GM23248 (cell line): ENCODE measurements around the gene MBLAC1. TPM values are rescaled to one million over a fixed set of nuclear protein-coding genes. Genes with fewer than 3 reads are reported as not detected.
A peak's percentile ranks its signal among the peaks of the same experiment; 100 is the strongest.
"Not testable (repeated sequence)": the region's sequence is repeated elsewhere in the genome, so short reads cannot be mapped to it uniquely, and the experiment has no call there.

Source experiments
- DNase-seq: peaks from one replicate; pipeline ENCODE4 v3.0.0-alpha.2; 2015
- H2AFZ ChIP-seq: fragments of 200-600 bp; sonication (generic); 2 replicates; pipeline ENCODE4 v1.6.1; 2016; ENCODE audit warnings: antibody characterized with exemption
- H3F3A ChIP-seq: fragments of 200-600 bp; sonication (generic); 2 replicates; pipeline ENCODE4 v1.6.1; 2016; ENCODE audit warnings: mild to moderate bottlenecking, antibody characterized with exemption, mixed run types; ENCODE audit not compliant: insufficient read depth
- H3K27ac ChIP-seq: fragments of 200-600 bp; sonication (generic); 2 replicates; pipeline ENCODE4 v1.5.1; 2016; ENCODE audit warnings: mild to moderate bottlenecking
- H3K27me3 ChIP-seq: fragments of 200-600 bp; sonication (generic); replicated peaks from 2 replicates; pipeline ENCODE4 v1.6.1; 2016; ENCODE audit warnings: mild to moderate bottlenecking; ENCODE audit not compliant: insufficient read depth
- H3K36me3 ChIP-seq: fragments of 200-600 bp; sonication (generic); 2 replicates; pipeline ENCODE4 v1.6.1; 2016; ENCODE audit warnings: low read depth, mild to moderate bottlenecking
- H3K4me1 ChIP-seq: fragments of 200-600 bp; sonication (generic); 2 replicates; pipeline ENCODE4 v1.6.1; 2016; ENCODE audit warnings: mild to moderate bottlenecking; ENCODE audit not compliant: insufficient read depth
- H3K4me2 ChIP-seq: fragments of 200-600 bp; sonication (generic); one replicate; pipeline ENCODE4 v1.6.1; 2016; ENCODE audit warnings: mild to moderate bottlenecking; ENCODE audit not compliant: unreplicated experiment
- H3K4me3 ChIP-seq: fragments of 200-600 bp; sonication (generic); 2 replicates; pipeline ENCODE4 v1.5.1; 2016; ENCODE audit warnings: mild to moderate bottlenecking
- H3K79me2 ChIP-seq: fragments of 200-600 bp; sonication (generic); 2 replicates; pipeline ENCODE4 v1.6.1; 2016; ENCODE audit warnings: mild to moderate bottlenecking; ENCODE audit not compliant: insufficient read depth
- H3K9ac ChIP-seq: fragments of 200-600 bp; sonication (generic); 2 replicates; pipeline ENCODE4 v1.6.1; 2016; ENCODE audit warnings: mild to moderate bottlenecking
- H3K9me2 ChIP-seq: fragments of 200-600 bp; sonication (generic); 2 replicates; pipeline ENCODE4 v1.6.1; 2016; ENCODE audit warnings: mixed run types, mild to moderate bottlenecking, moderate library complexity; ENCODE audit not compliant: insufficient read depth
- H3K9me3 ChIP-seq: fragments of 200-600 bp; sonication (generic); one replicate; pipeline ENCODE4 v1.6.1; 2017; ENCODE audit warnings: low read depth
- H4K20me1 ChIP-seq: fragments of 200-600 bp; sonication (generic); 2 replicates; pipeline ENCODE4 v1.6.0; 2016; ENCODE audit not compliant: insufficient read depth
- EZH2 ChIP-seq: fragments of 200-600 bp; sonication (generic); IDR thresholded peaks from 2 replicates; pipeline ENCODE4 v1.6.1; 2018; ENCODE audit warnings: antibody characterized with exemption, mild to moderate bottlenecking; ENCODE audit not compliant: insufficient read depth, poor library complexity, severe bottlenecking
- EZH2phosphoT487 ChIP-seq: fragments of 200-600 bp; sonication (generic); IDR thresholded peaks from 2 replicates; pipeline ENCODE4 v1.6.1; 2018; ENCODE audit warnings: antibody characterized with exemption, moderate library complexity, mild to moderate bottlenecking, low read depth; ENCODE audit not compliant: insufficient read depth
- WGBS, 2 experiments: methylation state at CpG; one replicate each; pipeline ENCODE4 v1.1.6; 2015 to 2017; ENCODE audit warnings: low lambda C conversion rate in 2 of 2, low coverage in 1 of 2; ENCODE audit errors: missing lambda C conversion rate in 2 of 2; 5-methylcytosine and 5-hydroxymethylcytosine counted together
- in situ Hi-C: fragments of 300-500 bp; cut with MboI; formaldehyde crosslinking; loops from 2 replicates; pipeline ENCODE4 v1.15.0; 2020
- polyA plus RNA-seq: library from polyadenylated mRNA; unstranded; fragments of >200 nt; fragmentation: Nextera tagmentation; extraction: Ambion mirVana; gene quantifications from 2 replicates; pipeline ENCODE4 v1.2.1, GENCODE V29; 2016
- total RNA-seq: library from RNA; depleted of rRNA; stranded (reverse); fragments of >200 nt; shearing (Covaris generic); gene quantifications from 2 replicates; pipeline ENCODE4 v1.2.3, GENCODE V29; 2014

Gene MBLAC1
- total and polyA plus RNA-seq, 2 experiments from 2014 or later: 0.43 to 1.3 TPM

DNA sequence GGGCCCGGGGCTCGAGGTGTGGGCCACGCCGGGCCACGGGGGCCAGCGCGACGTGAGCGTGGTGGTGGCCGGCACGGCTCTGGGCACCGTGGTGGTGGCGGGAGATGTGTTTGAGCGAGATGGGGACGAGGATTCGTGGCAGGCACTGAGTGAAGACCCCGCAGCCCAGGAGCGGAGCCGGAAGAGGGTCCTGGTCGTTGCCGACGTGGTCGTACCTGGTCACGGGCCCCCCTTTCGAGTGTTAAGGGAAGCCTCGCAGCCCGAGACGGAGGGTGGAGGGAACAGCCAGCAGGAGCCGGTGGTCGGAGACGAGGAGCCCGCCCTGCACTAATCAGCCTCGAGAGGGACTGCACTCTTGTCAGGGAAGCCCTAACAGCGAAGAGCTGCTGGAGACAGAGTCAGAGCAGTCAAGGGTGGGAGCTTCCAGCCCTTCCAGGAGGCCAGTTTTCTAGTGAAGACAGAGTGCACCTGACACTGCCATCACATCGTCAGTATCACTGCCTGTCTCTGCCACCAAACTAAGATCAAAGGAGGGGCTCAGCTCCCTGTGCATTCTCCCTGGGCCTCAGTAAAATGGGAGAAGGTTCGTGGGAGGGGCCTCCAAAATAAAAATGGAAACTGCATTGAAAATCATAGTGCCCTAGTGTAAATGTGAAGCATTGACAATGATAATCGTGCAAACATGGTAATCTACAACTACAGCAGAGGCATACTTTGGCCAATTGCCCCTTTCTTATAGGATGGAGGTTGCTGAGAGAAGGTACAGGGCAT, 1.3 kb downstream of the MBLAC1 start:
- H3K9ac ChIP-seq: peak overlapping the region; percentile 94
- peak overlapping the region; percentile 99 for H3K4me2 ChIP-seq
- peak overlapping the region; percentile 95 for H2AFZ ChIP-seq
- TF ChIP-seq EZH2phosphoT487: no peak
- TF ChIP-seq EZH2: no peak
- peaks cover 4% of the 10 kb centered on the region; the same call in 1 of the 2 replicates for H3F3A ChIP-seq
- WGBS, 2 experiments: 6 to 7% methylated on average over 37 of the region's 37 CpGs
- H3K36me3 ChIP-seq: no peaks in the 10 kb centered on the region
- peak overlapping the region; percentile 99 for H3K4me3 ChIP-seq
- DNase-seq: peak; percentile 43
- in situ Hi-C loops: no loop called here
- no peaks in the 10 kb centered on the region for H3K27me3 ChIP-seq
- no peak overlapping the region for H3K27ac ChIP-seq
- H3K4me1 ChIP-seq: peaks cover 3% of the 10 kb centered on the region; the same call in 1 of the 2 replicates
- peaks cover 5% of the 10 kb centered on the region; the same call in 1 of the 2 replicates for H3K79me2 ChIP-seq
- no peaks in the 10 kb centered on the region for H4K20me1 ChIP-seq
- H3K9me3 ChIP-seq: no peaks in the 10 kb centered on the region
- no peaks in the 10 kb centered on the region for H3K9me2 ChIP-seq

DNA sequence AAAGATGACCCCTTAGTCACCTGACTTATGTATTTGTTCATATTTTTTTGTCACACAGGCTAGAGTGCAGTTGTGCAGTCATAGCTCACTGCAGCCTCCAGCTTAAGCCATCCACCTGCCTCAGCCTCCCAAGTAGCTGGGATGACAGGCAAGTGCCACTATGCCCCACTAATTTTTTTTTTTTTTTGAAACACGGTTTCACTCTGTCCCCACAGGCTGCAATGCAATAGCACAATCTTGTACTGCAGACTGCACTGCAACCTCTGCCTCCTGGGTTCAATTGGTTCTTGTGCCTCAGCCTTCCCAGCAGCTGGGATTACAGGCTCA, 1.8 kb downstream of the MBLAC1 start:
- H3K36me3 ChIP-seq: no peaks in the 10 kb centered on the region
- H3K4me1 ChIP-seq: peaks cover 3% of the 10 kb centered on the region; the same call in 1 of the 2 replicates
- no peak overlapping the region for H3K4me2 ChIP-seq
- no peaks in the 10 kb centered on the region for H3K9me3 ChIP-seq
- no peak overlapping the region for H3K9ac ChIP-seq
- in situ Hi-C loops: no loop called here
- H3K27ac ChIP-seq: no peak overlapping the region
- H3F3A ChIP-seq: peaks cover 4% of the 10 kb centered on the region; the same call in 1 of the 2 replicates
- H2AFZ ChIP-seq: no peak overlapping the region
- H3K9me2 ChIP-seq: no peaks in the 10 kb centered on the region
- DNase-seq: no peak
- H3K79me2 ChIP-seq: peaks cover 5% of the 10 kb centered on the region; the same call in 1 of the 2 replicates
- no peaks in the 10 kb centered on the region for H3K27me3 ChIP-seq
- TF ChIP-seq EZH2phosphoT487 (no peak), EZH2 (no peak)
- no peak overlapping the region for H3K4me3 ChIP-seq
- 38 to 62% methylated on average over 1 of the region's 1 CpG for whole genome bisulfite sequencing, 2 experiments
- no peaks in the 10 kb centered on the region for H4K20me1 ChIP-seq

- H3K27me3 ChIP-seq, DNase-seq, H3K9me3 ChIP-seq, H3K4me1 ChIP-seq, H3K9ac ChIP-seq, H4K20me1 ChIP-seq, H3K36me3 ChIP-seq, H3K4me3 ChIP-seq, H2AFZ ChIP-seq, H3K4me2 ChIP-seq, H3F3A ChIP-seq, in situ Hi-C loops, H3K27ac ChIP-seq, H3K79me2 ChIP-seq, H3K9me2 ChIP-seq: not testable (repeated sequence)
- 90 to 100% methylated on average over 1 of the region's 1 CpG for WGBS, 2 experiments
These were observed 3.4 kb downstream of the MBLAC1 start for GRCh38 chr7:100130220-100130607.

DNA sequence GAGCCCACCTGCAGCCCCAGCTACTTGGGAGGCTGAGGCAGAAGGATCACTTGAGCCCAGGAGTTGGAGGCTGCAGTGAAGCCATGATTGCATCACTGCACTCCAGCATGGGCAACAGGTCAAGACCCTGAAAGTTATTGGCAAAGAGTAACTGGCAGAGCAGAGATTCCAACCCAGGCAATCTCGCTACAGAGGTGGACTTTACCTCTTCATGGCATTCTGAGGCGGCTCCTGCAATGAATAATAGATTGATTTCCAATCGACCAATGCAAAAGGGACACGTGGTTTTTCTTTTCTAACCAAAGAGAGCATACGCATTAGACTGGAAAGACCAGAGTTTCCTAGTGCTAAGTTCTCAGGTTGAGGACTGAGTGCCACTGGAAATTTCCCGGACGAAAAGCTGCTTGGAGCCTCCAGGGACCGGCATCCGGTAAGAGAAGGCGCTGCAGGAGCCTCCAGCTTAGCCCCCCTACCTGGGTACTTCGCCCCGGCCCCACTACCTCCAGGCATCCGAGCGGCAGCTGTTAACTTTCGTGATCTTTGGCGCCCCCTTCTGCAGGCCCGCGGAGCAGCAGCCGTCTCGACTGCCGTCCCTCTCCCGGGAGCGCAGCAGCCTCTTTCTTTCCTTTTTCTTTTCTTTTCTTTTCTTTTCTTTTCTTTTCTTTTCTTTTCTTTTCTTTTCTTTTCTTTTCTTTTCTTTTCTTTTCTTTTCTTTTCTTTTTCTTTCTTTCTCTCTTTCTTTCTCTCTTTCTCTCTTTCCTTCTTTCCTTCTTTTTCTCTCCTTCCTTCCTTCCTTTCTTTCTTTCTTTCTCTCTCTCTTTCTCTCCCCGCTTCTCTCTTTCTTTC, 4.1 kb downstream of the MBLAC1 start:
- H3F3A ChIP-seq: peaks cover 4% of the 10 kb centered on the region; the same call in 1 of the 2 replicates
- H3K4me3 ChIP-seq: peak overlapping the region; percentile 64
- WGBS, 2 experiments: 9 to 12% methylated on average over 24 of the region's 24 CpGs

More for the DNA sequence above, 4.1 kb downstream of the MBLAC1 start:
- Histone ChIP-seq H3K27ac (no peak overlapping the region), H2AFZ (peak overlapping the region; percentile 86), H4K20me1 (no peaks in the 10 kb centered on the region), H3K9me2 (no peaks in the 10 kb centered on the region), H3K4me1 (peaks cover 3% of the 10 kb centered on the region; the same call in 1 of the 2 replicates), H3K36me3 (no peaks in the 10 kb centered on the region), H3K79me2 (0 out of 2 replicates have a peak, but pooled peaks cover under 1% of the 10 kb centered on the region), H3K9ac (peak overlapping the region; percentile 51), H3K9me3 (no peaks in the 10 kb centered on the region), H3K4me2 (peak overlapping the region; percentile 78), H3K27me3 (no peaks in the 10 kb centered on the region)
- TF ChIP-seq EZH2phosphoT487 (no peak), EZH2 (no peak)
- in situ Hi-C loops: no loop called here
- peak; percentile 76 for DNase-seq
